Osteocyte (in vitro differentiated cells): Measurements from ENCODE around the gene AMZ2. TPM values are rescaled to one million over a fixed set of nuclear protein-coding genes. Genes with fewer than 3 reads are reported as not detected.
"Not testable (repeated sequence)": the region's sequence is repeated elsewhere in the genome, so short reads cannot be mapped to it uniquely, and the experiment has no call there.

Source experiments
- DNase-seq: peaks from one replicate; pipeline ENCODE4 v3.0.0; 2021; ENCODE audit warnings: mixed read lengths; ENCODE audit not compliant: unreplicated experiment; ENCODE audit errors: extremely low spot score
- H3K27ac Mint-ChIP-seq: one replicate; pipeline ENCODE4 v1.8.0; 2021; ENCODE audit warnings: mild to moderate bottlenecking, mixed read lengths; ENCODE audit not compliant: unreplicated experiment
- H3K27me3 Mint-ChIP-seq: one replicate; pipeline ENCODE4 v1.8.0; 2021; ENCODE audit warnings: mixed read lengths; ENCODE audit not compliant: unreplicated experiment
- H3K36me3 Mint-ChIP-seq: one replicate; pipeline ENCODE4 v1.8.0; 2021; ENCODE audit warnings: mixed read lengths; ENCODE audit not compliant: unreplicated experiment
- H3K4me1 Mint-ChIP-seq: one replicate; pipeline ENCODE4 v1.8.0; 2021; ENCODE audit warnings: mixed read lengths; ENCODE audit not compliant: unreplicated experiment
- H3K4me3 Mint-ChIP-seq: one replicate; pipeline ENCODE4 v1.8.0; 2021; ENCODE audit warnings: mild to moderate bottlenecking, moderate library complexity, mixed read lengths; ENCODE audit not compliant: unreplicated experiment
- H3K9me3 Mint-ChIP-seq: one replicate; pipeline ENCODE4 v1.8.0; 2021; ENCODE audit warnings: mixed read lengths; ENCODE audit not compliant: unreplicated experiment
- CTCF ChIP-seq: fragments of 200-600 bp; sonication (generic); IDR thresholded peaks from 2 replicates; pipeline ENCODE4 v1.5.0; 2021; ENCODE audit warnings: antibody characterized with exemption, mild to moderate bottlenecking, moderate library complexity
- total RNA-seq: library from RNA; stranded (reverse); gene quantifications from 2 replicates; pipeline ENCODE4 v1.2.1, GENCODE V29; 2021

The AMZ2 gene
- total RNA-seq, 1 donor from 2014 or later = 69.8 TPM

GRCh38 chr17:68249354-68249765 lies 1.5 kb downstream of the AMZ2 start:
- peaks cover 26% of the 10 kb centered on the region for H3K36me3 Mint-ChIP-seq
- DNase-seq = peak; percentile 11
- peaks cover 17% of the 10 kb centered on the region for H3K4me1 Mint-ChIP-seq
- H3K27ac Mint-ChIP-seq = no peak overlapping the region
- TF ChIP-seq CTCF = no peak
- H3K4me3 Mint-ChIP-seq = no peak overlapping the region
- H3K27me3 Mint-ChIP-seq = no peaks in the 10 kb centered on the region
- no peaks in the 10 kb centered on the region for H3K9me3 Mint-ChIP-seq

GRCh38 chr17:68253426-68253825 lies 5.6 kb downstream of the AMZ2 start:
- Mint-ChIP-seq H3K36me3 (peaks cover 41% of the 10 kb centered on the region), H3K4me1 (peaks cover 12% of the 10 kb centered on the region)
- DNase-seq = peak; percentile 46
- H3K9me3 Mint-ChIP-seq, H3K4me3 Mint-ChIP-seq, H3K27me3 Mint-ChIP-seq, H3K27ac Mint-ChIP-seq: not testable (repeated sequence)

- no peak for TF ChIP-seq CTCF
- Mint-ChIP-seq H3K4me1 (peaks cover 15% of the 10 kb centered on the region), H3K27ac (no peak overlapping the region), H3K9me3 (no peaks in the 10 kb centered on the region), H3K4me3 (no peak overlapping the region), H3K36me3 (peaks cover 40% of the 10 kb centered on the region), H3K27me3 (no peaks in the 10 kb centered on the region)
- DNase-seq = peak; percentile 46
Observed at GRCh38 chr17:68255151-68255550, 7.3 kb downstream of the AMZ2 start.

GRCh38 chr17:68255731-68256538 lies 8.1 kb downstream of the AMZ2 start:
- Mint-ChIP-seq H3K9me3 (no peaks in the 10 kb centered on the region), H3K27me3 (no peaks in the 10 kb centered on the region), H3K4me1 (peaks cover 15% of the 10 kb centered on the region), H3K36me3 (peaks cover 39% of the 10 kb centered on the region), H3K4me3 (no peak overlapping the region), H3K27ac (no peak overlapping the region)
- DNase-seq = no peak
- no peak for TF ChIP-seq CTCF

- Mint-ChIP-seq H3K36me3 (peaks cover 35% of the 10 kb centered on the region), H3K4me1 (peaks cover 15% of the 10 kb centered on the region)
- not testable (repeated sequence) for H3K27ac Mint-ChIP-seq, DNase-seq, H3K27me3 Mint-ChIP-seq, H3K9me3 Mint-ChIP-seq, H3K4me3 Mint-ChIP-seq
Observed at GRCh38 chr17:68256701-68257100, 8.9 kb downstream of the AMZ2 start.

- H3K27me3 Mint-ChIP-seq = no peaks in the 10 kb centered on the region
- H3K36me3 Mint-ChIP-seq = peaks cover 24% of the 10 kb centered on the region
- no peak for TF ChIP-seq CTCF
- no peaks in the 10 kb centered on the region for H3K9me3 Mint-ChIP-seq
- no peak overlapping the region for H3K27ac Mint-ChIP-seq
- H3K4me3 Mint-ChIP-seq = no peak overlapping the region
- H3K4me1 Mint-ChIP-seq = peaks cover 18% of the 10 kb centered on the region
- DNase-seq = no peak
Observed at GRCh38 chr17:68257934-68258333, 10.1 kb downstream of the AMZ2 start.

GRCh38 chr17:68258890-68259647 lies 11.2 kb downstream of the AMZ2 start:
- Mint-ChIP-seq H3K36me3 (peaks cover 18% of the 10 kb centered on the region), H3K4me3 (peak overlapping the region; percentile 53), H3K27ac (peak overlapping the region; percentile 81), H3K4me1 (peaks cover 21% of the 10 kb centered on the region)
- H3K9me3 Mint-ChIP-seq, DNase-seq, H3K27me3 Mint-ChIP-seq: not testable (repeated sequence)

- H3K9me3 Mint-ChIP-seq = not testable (repeated sequence)
- peak overlapping the region; percentile 81 for H3K27ac Mint-ChIP-seq
- peaks cover 21% of the 10 kb centered on the region for H3K4me1 Mint-ChIP-seq
Observed at GRCh38 chr17:68259648-68259951, 11.8 kb downstream of the AMZ2 start.

More at GRCh38 chr17:68259648-68259951, 11.8 kb downstream of the AMZ2 start:
- Mint-ChIP-seq H3K36me3 (peaks cover 15% of the 10 kb centered on the region), H3K4me3 (peak overlapping the region; percentile 53)
- H3K27me3 Mint-ChIP-seq, DNase-seq: not testable (repeated sequence)
